Hair follicle dermal papilla cell (primary cell): ENCODE data around the gene MINK1. TPM values are rescaled to one million over a fixed set of nuclear protein-coding genes. Genes with fewer than 3 reads are reported as not detected.

Experiments used
- total RNA-seq: library from RNA; depleted of rRNA; stranded (reverse); fragments of >200 nt; gene quantifications from 2 replicates; pipeline ENCODE4 v1.2.3, GENCODE V29; 2012

MINK1 gene
- total RNA-seq = 44.8 and 45.9 TPM in 2 replicates

DNA sequence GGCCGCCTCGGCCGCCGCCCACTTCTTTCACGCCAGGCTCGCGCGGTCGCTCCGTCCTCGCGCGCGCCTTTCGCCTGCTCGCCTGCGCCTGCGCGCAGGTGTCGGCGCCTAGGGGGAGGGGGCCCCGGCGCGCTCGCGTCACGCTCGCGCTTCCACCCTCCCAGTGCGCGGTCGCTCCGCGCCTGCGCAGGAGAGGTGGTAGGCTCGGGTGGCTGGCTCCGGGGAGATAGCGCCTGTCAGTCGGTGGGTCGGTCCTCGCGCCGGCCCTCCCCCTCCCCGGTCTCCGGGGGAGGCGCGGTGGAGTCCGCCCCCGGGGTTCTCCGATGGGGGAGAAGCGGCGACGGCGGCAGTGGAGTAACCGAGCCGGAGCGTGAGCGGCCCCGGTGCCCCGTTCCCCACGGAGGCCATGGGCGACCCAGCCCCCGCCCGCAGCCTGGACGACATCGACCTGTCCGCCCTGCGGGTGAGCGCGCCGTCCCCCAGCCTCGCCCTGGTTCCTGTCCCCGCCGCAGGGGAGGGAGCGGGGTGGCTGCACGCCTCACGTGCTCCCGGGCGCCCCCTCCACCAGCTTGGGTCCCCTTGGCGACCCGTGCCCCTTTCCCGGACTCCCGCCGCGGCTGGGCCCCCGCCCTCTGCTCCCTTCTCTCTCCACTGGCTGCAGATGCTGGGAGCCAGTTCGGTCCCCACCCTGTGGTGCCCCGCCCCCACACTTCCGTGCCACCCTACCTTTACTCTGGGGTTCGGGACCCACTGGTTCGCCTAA is at the start of gene MINK1:
Gene MINK1, plus strand, starts transcription at position 163 of the 763 bp plus-strand sequence. Its CDS starts 244 bp downstream, at position 407.

DNA sequence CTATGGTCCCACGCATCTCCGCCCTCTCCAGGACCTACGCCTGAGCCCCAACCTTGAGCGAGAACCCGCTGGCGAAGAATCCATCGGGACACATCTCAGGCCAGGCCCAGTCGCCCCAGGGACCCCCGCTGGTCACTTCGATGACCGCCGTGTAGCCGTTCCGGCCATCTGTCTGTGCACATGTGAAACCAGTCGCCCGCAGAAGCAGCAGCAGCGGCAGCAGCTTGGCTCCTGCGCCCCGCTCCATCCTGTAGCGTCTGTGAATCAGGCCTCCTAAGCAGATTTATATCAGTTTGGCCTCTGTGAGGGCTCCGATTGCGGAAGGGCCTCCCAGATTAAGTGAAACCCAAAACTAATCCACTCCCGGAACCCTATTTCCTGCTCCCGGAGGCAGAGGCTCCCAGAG is 47.0 kb upstream of the MINK1 start, which contains the start of gene VMO1:
Gene VMO1, minus strand, starts transcription at position 259 of the 406 bp plus-strand sequence. Its CDS starts 12 bp downstream, at position 247.

DNA sequence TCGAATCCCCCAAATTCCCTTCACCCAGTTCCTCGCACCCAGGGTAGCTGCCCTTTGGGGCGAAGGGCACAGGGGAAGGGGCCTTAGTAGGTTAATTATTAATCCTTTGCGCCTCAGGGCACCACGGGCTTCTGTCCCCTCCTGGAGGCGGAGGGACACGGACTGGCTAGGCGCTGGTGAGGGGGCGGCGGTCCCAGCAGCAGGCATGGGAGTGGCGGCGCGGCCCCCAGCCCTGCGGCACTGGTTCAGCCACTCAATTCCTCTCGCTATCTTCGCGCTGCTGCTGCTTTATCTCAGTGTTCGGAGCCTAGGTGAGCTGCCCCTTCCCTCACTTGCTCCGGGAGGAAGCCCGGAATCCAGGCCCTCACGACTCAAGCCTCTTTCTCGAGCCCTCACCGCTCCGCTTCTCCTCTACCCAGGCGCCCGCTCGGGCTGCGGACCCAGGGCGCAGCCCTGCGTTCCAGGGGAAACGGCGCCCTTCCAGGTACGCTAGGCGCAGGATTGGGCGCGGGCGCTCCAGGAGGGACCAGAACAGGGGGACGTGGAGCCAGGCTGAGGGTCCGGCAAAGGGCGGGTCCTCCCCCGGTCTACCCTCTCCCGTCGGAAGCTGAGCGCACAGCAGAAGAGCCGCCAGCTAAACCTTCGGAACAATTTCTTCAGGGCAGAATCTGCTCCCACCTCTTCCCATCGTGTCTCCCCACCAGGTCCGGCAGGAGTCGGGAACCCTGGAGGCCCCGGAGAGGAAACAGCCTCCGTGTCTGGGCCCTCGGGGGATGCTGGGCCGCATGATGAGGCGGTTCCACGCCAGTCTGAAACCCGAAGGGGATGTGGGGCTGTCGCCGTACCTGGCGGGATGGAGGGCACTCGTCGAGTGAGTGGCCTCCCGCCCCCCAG is 44.1 kb upstream of the MINK1 start, which contains the start of gene GLTPD2:
Gene GLTPD2, plus strand, starts transcription at position 158 of the 894 bp plus-strand sequence. Its CDS starts 48 bp downstream, at position 206.

DNA sequence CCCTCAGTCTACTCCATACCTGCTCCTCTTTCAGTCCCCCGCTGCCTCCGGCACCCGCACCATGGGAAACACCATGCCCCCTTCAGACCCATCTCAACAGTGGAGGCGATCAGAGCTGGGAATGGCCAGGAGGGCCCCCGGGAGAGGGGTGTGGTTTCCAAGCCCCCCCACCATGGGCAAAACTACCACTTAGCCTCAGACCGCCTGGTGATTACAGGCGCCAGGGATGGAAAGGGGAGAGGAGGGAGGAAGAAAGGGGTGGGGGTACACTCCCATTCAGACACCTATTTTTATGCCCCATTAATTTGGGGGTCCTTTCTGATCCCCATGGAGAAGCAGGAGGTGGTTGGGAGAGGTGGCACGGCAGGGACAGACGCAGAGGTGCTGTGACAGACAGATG is 30.9 kb upstream of the MINK1 start, which contains the start of gene C17orf114:
Gene C17orf114, minus strand, starts transcription at position 101 of the 400 bp plus-strand sequence.

DNA sequence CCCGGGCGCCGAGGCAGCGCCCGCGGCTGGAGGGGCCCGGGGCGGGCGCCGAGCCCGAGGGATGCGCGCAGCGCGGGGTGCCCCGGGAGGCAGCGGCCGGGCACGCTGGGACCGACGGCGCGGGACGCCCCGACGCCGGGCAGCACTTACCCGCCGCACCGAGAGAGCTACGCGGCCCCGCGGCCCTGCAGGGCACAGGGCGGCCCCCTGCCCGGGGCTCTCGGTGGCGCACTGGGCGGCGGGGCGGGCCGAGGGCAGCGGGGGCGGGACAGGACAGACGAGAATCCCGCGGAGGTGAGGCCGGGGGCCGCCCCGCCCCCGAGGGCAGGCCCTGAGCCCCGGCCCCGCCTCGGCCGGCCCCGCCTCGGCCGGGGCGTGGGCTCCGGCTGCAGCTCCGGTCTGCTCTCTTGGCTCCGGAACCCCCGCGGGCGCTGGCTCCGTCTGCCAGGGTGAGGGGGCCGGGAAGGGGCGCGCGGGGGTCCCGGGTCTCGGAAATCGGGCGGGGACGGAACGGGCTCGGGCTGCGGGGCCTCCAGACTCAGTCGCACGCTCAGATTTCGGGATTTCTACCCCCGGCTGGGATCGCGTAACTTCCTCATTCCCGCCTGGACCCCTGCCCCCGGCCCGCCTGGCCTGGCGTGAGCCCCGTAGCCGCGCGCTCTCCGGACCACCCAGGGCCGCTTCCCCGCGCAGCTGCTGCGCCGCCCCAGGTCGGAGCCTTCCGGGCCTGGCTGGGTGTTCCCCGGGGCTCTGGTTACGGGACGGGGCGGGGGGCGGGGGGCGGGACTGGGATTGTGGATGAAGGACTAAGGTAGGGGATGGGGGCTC is 26.1 kb upstream of the MINK1 start, which contains the start of gene PLD2:
Gene PLD2, plus strand, starts transcription at position 376 of the 828 bp plus-strand sequence. CDS start 621 bp downstream, outside the sequence.

DNA sequence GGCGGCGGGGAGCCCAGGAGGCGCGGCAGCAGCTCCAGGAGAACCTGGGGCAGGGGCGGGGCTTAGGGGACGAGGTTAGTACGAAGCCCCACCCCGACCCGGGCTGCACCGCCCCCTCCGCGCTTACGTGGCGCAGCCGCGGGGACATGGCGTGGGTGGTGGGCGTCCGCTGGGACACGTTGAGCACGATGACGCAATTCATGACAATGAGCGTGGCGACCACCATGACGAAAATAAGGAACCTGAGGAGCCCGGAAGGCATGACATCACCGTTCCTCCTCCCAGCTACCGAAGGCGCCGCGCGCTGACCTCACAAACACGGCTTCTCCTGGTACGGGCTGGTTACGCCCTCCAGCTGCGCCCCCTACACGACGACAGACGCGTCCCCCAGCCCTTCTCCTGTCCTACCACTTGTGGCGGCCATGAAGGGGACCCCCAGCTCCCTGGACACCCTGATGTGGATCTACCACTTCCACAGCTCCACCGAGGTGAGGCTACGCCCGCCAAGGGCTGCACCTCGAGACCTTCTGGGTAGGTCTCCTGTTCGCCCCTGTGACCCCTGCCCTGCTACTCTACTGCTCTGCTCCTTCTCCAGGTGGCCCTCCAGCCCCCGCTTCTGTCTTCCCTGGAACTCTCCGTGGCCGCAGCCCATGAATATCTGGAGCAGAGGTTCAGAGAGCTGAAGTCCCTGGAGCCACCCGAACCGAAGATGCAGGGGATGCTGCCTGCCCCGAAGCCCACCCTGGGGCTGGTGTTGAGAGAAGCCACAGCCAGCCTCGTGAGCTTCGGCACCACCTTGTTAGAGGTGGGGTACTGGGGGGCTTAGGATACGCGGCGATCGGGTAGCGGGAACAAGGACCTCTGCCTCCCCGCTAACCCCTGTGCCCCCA is 66.4 kb downstream of the MINK1 start, which contains the start of gene C17orf107:
Gene C17orf107, plus strand, starts transcription at position 196 of the 890 bp plus-strand sequence. Its CDS starts 227 bp downstream, at position 423.

DNA sequence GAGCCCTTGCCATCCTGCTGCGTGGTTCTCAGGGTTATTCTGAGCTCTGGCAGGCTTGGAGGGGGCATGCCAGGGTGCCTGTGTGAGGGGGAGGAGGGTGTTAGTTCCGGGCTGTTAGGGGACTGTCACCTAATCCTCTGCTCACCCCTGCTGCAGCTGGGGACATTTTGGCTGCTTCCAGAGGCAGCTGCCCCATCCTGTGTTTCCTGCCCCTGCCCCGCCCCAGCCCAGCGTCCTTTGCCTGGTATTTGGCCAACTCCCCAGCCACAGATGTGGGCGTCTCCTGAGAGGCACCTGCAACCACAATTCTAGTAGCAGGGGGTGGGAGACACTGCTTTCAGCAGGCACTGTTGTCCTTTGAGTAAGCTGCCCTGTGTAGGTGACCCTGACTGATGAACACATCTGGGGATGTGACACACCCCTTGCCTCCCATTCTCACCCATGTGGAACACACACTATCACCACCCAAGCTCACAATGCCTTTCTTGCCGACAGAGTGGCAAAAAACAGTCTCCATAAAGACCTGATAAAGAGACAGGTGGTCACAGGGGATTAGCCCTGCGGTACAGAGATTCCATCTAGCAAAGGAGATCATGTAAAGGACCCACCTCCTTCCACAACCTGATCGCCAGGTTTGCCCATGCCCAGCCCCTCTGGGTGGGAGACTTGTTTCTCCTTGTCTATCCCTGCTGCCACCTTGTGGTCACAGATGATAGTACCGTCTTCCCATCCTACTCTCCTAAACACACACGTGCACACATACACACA is 70.1 kb downstream of the MINK1 start, which contains the start of gene CHRNE:
Gene CHRNE, minus strand, starts transcription at position 48 of the 768 bp plus-strand sequence. Its CDS starts 35 bp downstream, at position 13.

DNA sequence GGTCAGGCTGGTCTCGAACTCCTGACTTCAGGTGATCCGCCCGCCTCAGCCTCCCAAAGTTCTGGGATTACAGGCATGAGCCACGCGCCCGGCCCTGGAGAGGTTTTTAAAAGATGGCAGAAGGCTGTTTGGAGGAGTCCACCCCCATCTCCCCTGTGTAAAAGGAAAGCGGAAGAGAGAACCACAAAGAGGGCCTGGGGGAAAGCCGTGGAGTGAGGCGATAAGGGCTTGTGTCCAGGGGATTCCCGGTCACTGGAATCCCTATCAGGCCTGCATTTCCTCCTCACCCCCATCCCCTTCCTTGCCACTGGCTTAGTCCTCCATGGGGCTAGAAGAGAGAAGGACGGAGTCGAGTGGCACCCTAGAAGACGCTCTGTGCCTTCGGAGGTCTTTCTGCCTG is 98.8 kb downstream of the MINK1 start, which contains the start of gene GP1BA:
Gene GP1BA, plus strand, starts transcription at position 315 of the 400 bp plus-strand sequence. CDS start 328 bp downstream, outside the sequence.

DNA sequence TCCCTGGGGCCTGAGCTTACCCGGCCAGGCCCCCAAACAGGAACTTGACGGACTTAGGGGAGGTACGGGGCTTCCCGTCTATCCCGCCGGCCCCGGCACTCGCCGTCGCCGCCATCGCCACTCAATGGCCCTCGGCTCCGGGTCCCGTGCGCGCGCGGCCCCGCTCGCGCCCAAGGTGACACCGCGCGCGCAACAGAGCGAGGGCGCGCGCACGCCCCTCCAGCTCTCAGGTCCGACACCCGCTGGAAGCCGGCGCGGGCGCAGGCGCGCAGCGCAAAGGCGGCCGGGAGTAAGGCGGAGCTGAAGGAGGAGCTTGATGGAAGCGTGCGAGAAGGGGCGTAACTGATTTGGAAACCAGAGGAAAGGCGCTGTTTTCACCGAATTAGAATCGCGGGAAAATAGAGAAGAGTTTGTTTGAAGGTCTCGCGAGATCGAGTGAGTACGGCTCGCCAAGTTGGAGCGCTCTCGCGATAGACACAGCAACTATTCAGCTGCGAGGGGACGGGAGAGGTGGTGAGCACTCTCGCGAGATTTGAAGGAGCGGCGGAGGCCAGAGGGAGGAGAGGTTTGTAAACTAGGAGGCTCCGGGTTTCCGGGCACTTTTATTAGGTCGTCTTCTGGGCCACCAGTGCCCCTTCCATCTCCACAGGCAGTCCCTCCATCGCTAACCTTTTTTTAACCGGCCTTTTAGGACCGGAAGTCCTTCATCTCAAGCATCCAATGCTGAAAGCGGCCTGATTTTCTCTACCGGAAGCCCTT is 106.8 kb downstream of the MINK1 start, which contains the start of the genes RNF167 and SLC25A11:
Gene RNF167, plus strand, starts transcription at position 473 of the 759 bp plus-strand sequence. CDS start 642 bp downstream, outside the sequence.
Gene SLC25A11, minus strand, starts transcription at position 251 of the 759 bp plus-strand sequence. Its CDS starts 136 bp downstream, at position 115.

Other genes starting within 250 kb of the MINK1 start
- not detected in 2 replicates for gene SMTNL2, start 248.8 kb upstream of the MINK1 start, total RNA-seq
- gene ALOX15, start 191.7 kb upstream of the MINK1 start, total RNA-seq = not detected in 2 replicates
- 25.0 and 31.2 TPM in 2 replicates for gene PELP1, start 129.2 kb upstream of the MINK1 start, total RNA-seq
- 7.0 and 9.2 TPM in 2 replicates for gene ARRB2, start 122.7 kb upstream of the MINK1 start, total RNA-seq
- 10.5 and 12.4 TPM in 2 replicates for gene MED11, start 101.9 kb upstream of the MINK1 start, total RNA-seq
- gene ZMYND15, start 93.5 kb upstream of the MINK1 start, total RNA-seq = not detected in 2 replicates
- 0.97 and 1.1 TPM in 2 replicates for gene CXCL16, start 93.4 kb upstream of the MINK1 start, total RNA-seq
- not detected in 2 replicates for gene TM4SF5, start 61.5 kb upstream of the MINK1 start, total RNA-seq
- 0.16 TPM in 1 of 2 replicates, not detected in the other for gene VMO1, start 47.0 kb upstream of the MINK1 start, total RNA-seq
- not detected in 2 replicates for gene GLTPD2, start 44.4 kb upstream of the MINK1 start, total RNA-seq
- gene PSMB6, start 37.2 kb upstream of the MINK1 start, total RNA-seq = 82.6 and 119 TPM in 2 replicates
- 24.3 and 30.6 TPM in 2 replicates for gene PLD2, start 26.2 kb upstream of the MINK1 start, total RNA-seq
- gene C17orf107, start 66.2 kb downstream of the MINK1 start, total RNA-seq = 4.4 and 5.8 TPM in 2 replicates
- 4.7 and 5.8 TPM in 2 replicates for gene CHRNE, start 69.8 kb downstream of the MINK1 start, total RNA-seq
- gene GP1BA, start 98.9 kb downstream of the MINK1 start, total RNA-seq = not detected in 2 replicates
- gene SLC25A11, start 106.7 kb downstream of the MINK1 start, total RNA-seq = 42.9 and 49.8 TPM in 2 replicates
- 18.1 and 20.1 TPM in 2 replicates for gene RNF167, start 106.9 kb downstream of the MINK1 start, total RNA-seq
- gene PFN1, start 115.2 kb downstream of the MINK1 start, total RNA-seq = 321 and 412 TPM in 2 replicates
- gene ENO3, start 117.8 kb downstream of the MINK1 start, total RNA-seq = 0.81 and 3.6 TPM in 2 replicates
- gene SPAG7, start 134.5 kb downstream of the MINK1 start, total RNA-seq = 23.6 and 30.2 TPM in 2 replicates
- gene CAMTA2, start 154.3 kb downstream of the MINK1 start, total RNA-seq = 12.3 and 17.7 TPM in 2 replicates
- 0.32 and 0.85 TPM in 2 replicates for gene INCA1, start 164.2 kb downstream of the MINK1 start, total RNA-seq
- 62.3 and 82.3 TPM in 2 replicates for gene KIF1C, start 164.6 kb downstream of the MINK1 start, total RNA-seq
- gene SLC52A1, start 202.1 kb downstream of the MINK1 start, total RNA-seq = 0.32 and 0.36 TPM in 2 replicates
- 2.7 and 3.1 TPM in 2 replicates for gene ZFP3, start 245.1 kb downstream of the MINK1 start, total RNA-seq